Kidney epithelial cell (primary cell): ENCODE data around the gene DHX58. TPM values are rescaled to one million over a fixed set of nuclear protein-coding genes. Genes with fewer than 3 reads are reported as not detected.
A peak's percentile ranks its signal among the peaks of the same experiment; 100 is the strongest.

Source experiments
- DNase-seq: peaks from one replicate; pipeline ENCODE4 v3.0.0-alpha.2; 2010; ENCODE audit warnings: low read depth
- H3K27me3 ChIP-seq: 2 replicates; pipeline ENCODE4 v1.6.0; 2011; ENCODE audit warnings: low read length; ENCODE audit not compliant: control insufficient read depth, insufficient read depth
- H3K36me3 ChIP-seq: 2 replicates; pipeline ENCODE4 v1.5.1; 2011; ENCODE audit warnings: low read length; ENCODE audit not compliant: control insufficient read depth, insufficient read depth
- H3K4me3 ChIP-seq: 2 replicates; pipeline ENCODE4 v1.5.1; 2011; ENCODE audit warnings: low read depth, mild to moderate bottlenecking, control low read depth, low read length
- CTCF ChIP-seq: IDR thresholded peaks from 2 replicates; pipeline ENCODE4 v1.5.1; 2011; ENCODE audit warnings: mild to moderate bottlenecking, moderate library complexity, low read length, control low read depth, inconsistent platforms; ENCODE audit not compliant: insufficient read depth, poor library complexity, severe bottlenecking
- total RNA-seq: library from RNA; depleted of rRNA; stranded (reverse); fragments of >200 nt; gene quantifications from 2 replicates; pipeline ENCODE4 v1.2.3, GENCODE V29; 2015

The DHX58 gene
- total RNA-seq, 1 donor from 2014 or later = 10.0 TPM

DNA sequence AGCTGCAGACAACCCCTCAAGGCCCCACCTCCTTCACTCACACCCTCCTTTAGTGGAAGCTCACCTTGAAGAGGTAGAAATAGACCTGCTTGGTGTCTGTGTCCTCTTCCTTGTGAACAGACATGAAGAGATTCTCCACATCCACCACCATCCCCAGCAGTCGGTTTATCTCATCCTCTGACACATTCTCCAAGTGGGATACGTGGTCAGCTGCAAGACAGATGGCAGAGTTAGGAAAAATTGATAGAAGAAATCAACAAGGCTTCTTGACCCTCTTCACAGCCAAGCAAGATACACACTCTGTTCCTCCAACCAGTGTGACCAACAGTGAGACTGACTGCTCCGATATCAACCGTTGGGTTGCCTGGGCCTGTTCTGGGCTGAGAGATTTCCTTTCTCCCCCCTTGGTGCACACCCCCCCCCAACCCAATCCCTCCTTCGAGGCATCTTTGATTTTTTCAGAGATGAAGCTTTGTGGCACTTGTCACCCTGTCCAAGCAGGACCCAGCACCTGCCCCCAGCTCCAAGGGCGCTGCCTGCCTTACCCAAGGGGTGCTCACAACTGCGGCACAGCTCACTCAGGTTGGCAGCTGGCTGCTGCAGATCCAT, 7.8 kb upstream of the DHX58 start:
- DNase-seq = no peak
- H3K36me3 ChIP-seq = no peaks in the 10 kb centered on the region
- H3K27me3 ChIP-seq = no peaks in the 10 kb centered on the region
- H3K4me3 ChIP-seq = peak overlapping the region; percentile 68
- no peak for TF ChIP-seq CTCF

DNA sequence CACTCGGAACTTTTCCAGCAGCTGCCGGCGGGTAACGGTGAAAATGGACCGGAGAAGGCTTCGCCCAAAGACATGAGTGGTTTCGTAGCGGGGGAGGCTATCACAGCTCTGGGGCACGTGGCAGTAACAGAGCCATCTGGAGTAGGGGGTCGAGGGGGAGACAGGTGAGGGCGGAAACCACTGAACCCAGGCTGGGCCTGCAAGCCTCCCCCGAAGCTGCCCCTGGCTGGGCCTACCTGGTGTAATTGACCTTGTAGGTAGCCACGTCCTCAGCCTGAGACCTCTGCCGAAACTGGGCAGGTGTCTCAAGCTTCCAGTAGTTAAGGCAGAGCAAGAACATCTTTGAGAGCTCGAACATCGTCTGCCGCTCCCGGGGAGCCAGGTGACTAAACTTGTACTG, 6.8 kb upstream of the DHX58 start:
- H3K27me3 ChIP-seq = no peaks in the 10 kb centered on the region
- H3K4me3 ChIP-seq = no peak overlapping the region
- H3K36me3 ChIP-seq = no peaks in the 10 kb centered on the region
- no peak for DNase-seq
- no peak for TF ChIP-seq CTCF

DNA sequence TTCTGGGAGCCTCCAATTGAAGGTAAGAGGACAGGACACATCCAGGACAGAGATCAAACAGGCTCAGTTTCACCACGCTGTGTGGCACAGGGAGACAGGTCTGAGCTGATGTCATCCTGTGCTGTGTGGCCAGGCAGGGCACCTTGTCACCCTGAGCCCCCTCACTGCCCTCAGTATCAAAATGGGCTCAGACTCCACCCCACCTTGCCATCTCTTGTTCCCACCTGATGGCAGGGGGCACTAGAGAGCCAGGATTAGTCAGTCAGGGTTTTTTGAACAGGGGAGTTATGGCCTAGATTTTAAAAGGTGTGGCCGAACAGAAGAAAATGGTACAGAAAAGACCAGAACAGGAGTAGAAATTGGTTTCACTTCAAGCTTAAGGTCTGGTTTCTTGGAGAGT, 6.0 kb upstream of the DHX58 start:
- peak; percentile 70 for TF ChIP-seq CTCF
- no peak for DNase-seq
- Histone ChIP-seq H3K4me3 (no peak overlapping the region), H3K36me3 (no peaks in the 10 kb centered on the region), H3K27me3 (no peaks in the 10 kb centered on the region)

DNA sequence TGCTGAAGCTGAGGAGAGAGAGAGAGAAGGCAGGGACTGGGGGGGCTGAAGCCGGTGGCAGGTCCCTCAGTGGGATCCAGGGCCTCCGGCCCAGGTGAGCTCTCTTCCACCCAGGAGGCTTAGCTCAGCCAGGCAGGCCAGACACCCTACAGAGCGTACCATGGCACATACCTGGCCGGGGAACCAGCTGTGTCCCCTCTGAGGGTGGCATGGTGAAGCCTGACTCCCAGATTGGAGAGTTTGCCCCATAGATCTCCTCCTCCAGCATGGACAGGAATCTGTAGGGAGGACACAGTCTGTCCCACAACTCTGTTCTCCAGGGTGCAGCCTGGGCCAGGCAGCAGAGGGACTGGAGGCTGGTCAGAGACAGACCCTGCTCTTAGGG, 5.6 kb upstream of the DHX58 start:
- Histone ChIP-seq H3K36me3 (no peaks in the 10 kb centered on the region), H3K4me3 (no peak overlapping the region), H3K27me3 (no peaks in the 10 kb centered on the region)
- DNase-seq = no peak
- TF ChIP-seq CTCF = no peak

DNA sequence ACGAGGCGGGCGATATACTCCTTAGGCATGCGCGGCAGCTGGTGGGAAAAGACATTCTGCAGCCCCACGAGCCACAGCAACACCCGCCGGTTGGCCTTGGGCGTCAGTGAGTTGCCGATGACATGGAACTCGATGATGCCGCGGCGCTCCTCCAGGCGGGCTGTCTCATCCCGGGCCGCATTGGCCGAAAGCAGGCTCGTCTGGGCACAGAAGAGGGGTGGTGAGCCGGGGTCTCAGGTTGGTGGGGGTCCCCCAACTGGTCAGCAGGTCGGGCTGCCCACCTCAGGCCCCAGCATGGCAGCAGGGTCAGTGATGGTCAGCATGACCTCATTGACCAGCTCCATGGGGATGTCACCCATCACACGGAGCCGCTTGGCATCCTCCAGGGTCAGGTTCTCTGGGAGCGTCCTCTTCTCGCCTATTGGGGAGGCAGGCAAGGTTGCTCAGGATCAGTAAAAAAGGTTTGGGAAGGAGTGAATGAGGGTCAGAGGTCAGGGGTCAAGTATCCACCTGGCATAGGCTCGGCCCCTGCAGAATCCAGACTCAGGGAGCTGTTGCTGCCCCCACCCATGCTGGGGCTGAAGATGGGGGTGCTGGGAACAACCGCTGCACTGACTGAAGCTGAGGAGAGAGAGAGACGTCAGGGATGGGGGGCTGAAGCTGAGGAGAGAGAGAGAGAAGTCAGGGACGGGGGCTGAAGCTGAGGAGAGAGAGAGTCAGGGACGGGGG, 5.0 kb upstream of the DHX58 start:
- Histone ChIP-seq H3K27me3 (no peaks in the 10 kb centered on the region), H3K36me3 (no peaks in the 10 kb centered on the region), H3K4me3 (no peak overlapping the region)
- no peak for TF ChIP-seq CTCF
- DNase-seq = no peak
